Measurements from ENCODE around the gene LRBA. TPM values are rescaled to one million over a fixed set of nuclear protein-coding genes. Genes with fewer than 3 reads are reported as not detected.

LRBA gene
- total RNA-seq, 1 experiment from 2014 or later: 55.3 TPM

DNA sequence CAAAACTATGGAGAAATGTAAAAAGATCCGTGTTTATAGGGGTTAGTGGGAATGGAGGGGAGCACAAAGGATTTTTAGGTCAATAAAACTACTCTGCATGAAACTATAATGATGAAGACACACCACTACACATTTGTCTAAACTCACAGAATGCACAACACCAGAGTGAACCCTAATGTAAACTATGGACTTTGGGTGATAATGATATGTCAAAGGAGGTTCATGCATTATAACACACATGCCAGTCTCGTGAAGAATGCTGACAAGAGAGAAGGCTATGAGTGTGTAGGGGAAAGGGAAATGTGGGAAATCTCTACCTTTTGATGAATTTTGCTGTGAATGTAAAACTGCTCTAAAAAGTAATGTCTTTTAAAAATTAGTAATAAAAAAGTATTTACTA lies 249.9 kb downstream of the LRBA start:
- Histone ChIP-seq H3T11ph (ENCODE audit: low read length) (no peak overlapping the region), H3K79me1 (ENCODE audit: insufficient read depth, low read depth, low read length, poor library complexity, severe bottlenecking) (no peaks in the 10 kb centered on the region), H4K20me1 (ENCODE audit: control insufficient read depth, insufficient read depth, insufficient read length) (no peaks in the 10 kb centered on the region), H3K23ac (ENCODE audit: insufficient read length, low read depth, low read length) (no peak overlapping the region), H4K91ac (ENCODE audit: insufficient read length, low read depth, low read length) (no peak overlapping the region), H2BK120ac (ENCODE audit: low read depth, low read length, poor library complexity, severe bottlenecking) (no peak overlapping the region), H3K4me2 (ENCODE audit: insufficient read depth, insufficient read length, low read length) (no peak overlapping the region), H3K9me3 (ENCODE audit: control insufficient read depth, low read depth, low read length) (no peaks in the 10 kb centered on the region), H2BK20ac (ENCODE audit: low read depth, low read length, poor library complexity, severe bottlenecking) (no peak overlapping the region), H4K8ac (replicated peaks; ENCODE audit: insufficient read length, low read depth, low read length) (no peak overlapping the region), H3K14ac (ENCODE audit: insufficient read depth, low read length) (no peak overlapping the region), H3K27me3 (ENCODE audit: insufficient read depth, low read length) (no peaks in the 10 kb centered on the region), H4K5ac (ENCODE audit: insufficient read length, low read depth, low read length) (no peak overlapping the region), H3K27ac (ENCODE audit: insufficient read length, low read depth, low read length) (no peak overlapping the region), H3K79me2 (ENCODE audit: insufficient read depth, low read length) (no peaks in the 10 kb centered on the region), H3K18ac (ENCODE audit: insufficient read length, low read depth, low read length) (no peak overlapping the region), H3K9ac (ENCODE audit: extremely low read depth, insufficient read length, low read length) (no peak overlapping the region), H2BK12ac (ENCODE audit: insufficient read length, low read depth, low read length) (no peak overlapping the region), H2AK5ac (ENCODE audit: insufficient read length, low read length) (no peak overlapping the region), H2BK5ac (ENCODE audit: insufficient read length, low read length) (no peak overlapping the region), H3K56ac (ENCODE audit: insufficient read length, low read depth, low read length) (no peak overlapping the region), H2BK15ac (ENCODE audit: low read depth, low read length) (no peak overlapping the region), H3K23me2 (ENCODE audit: insufficient read length, low read depth, low read length, poor library complexity, severe bottlenecking) (no peaks in the 10 kb centered on the region), H3K4ac (ENCODE audit: low read depth, low read length) (no peak overlapping the region), H2AFZ (ENCODE audit: low read length) (no peak overlapping the region), H3K4me1 (ENCODE audit: insufficient read depth, low read length) (no peaks in the 10 kb centered on the region)
- TF ChIP-seq, protein P1, sequence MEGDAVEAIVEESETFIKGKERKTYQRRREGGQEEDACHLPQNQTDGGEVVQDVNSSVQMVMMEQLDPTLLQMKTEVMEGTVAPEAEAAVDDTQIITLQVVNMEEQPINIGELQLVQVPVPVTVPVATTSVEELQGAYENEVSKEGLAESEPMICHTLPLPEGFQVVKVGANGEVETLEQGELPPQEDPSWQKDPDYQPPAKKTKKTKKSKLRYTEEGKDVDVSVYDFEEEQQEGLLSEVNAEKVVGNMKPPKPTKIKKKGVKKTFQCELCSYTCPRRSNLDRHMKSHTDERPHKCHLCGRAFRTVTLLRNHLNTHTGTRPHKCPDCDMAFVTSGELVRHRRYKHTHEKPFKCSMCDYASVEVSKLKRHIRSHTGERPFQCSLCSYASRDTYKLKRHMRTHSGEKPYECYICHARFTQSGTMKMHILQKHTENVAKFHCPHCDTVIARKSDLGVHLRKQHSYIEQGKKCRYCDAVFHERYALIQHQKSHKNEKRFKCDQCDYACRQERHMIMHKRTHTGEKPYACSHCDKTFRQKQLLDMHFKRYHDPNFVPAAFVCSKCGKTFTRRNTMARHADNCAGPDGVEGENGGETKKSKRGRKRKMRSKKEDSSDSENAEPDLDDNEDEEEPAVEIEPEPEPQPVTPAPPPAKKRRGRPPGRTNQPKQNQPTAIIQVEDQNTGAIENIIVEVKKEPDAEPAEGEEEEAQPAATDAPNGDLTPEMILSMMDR (conservative IDR thresholded peaks at IDR 0.05): no peak
- no peaks in the 10 kb centered on the region for H3K9me3 Mint-ChIP-seq
- DNase-seq: no peak
- H3K27ac Mint-ChIP-seq: no peak overlapping the region
- peaks cover 0 to 5% of the 10 kb centered on the region in 2 experiments; a peak in 1 of 4 replicates for H3K4me1 Mint-ChIP-seq
- no peaks in the 10 kb centered on the region for H3K27me3 Mint-ChIP-seq (ENCODE audit: low read depth)
- WGBS (ENCODE audit: extremely low coverage, insufficient read length, low lambda C conversion rate): no CpG with 5 or more reads among the region's 2 CpGs
- no peaks in the 10 kb centered on the region; a peak in 1 of 7 replicates for H3K36me3 Mint-ChIP-seq (ENCODE audit: insufficient read depth in 1 of 3, low read depth in 3 of 3)
- H3K4me3 Mint-ChIP-seq: no peak overlapping the region
